HG02642 (cell line): ENCODE results near the gene GRIK1.
"Not testable (repeated sequence)": the region's sequence is repeated elsewhere in the genome, so short reads cannot be mapped to it uniquely, and the experiment has no call there.

Experiments
- ATAC-seq: cut with Tn5 transposase; IDR thresholded peaks from one replicate; pipeline ENCODE4 v1.9.1; 2021; ENCODE audit warnings: mild to moderate bottlenecking; ENCODE audit not compliant: unreplicated experiment, poor library complexity

Gene GRIK1

GRCh38 chr21:29627905-29628304 lies 311.9 kb downstream of the GRIK1 start:
- ATAC-seq: no peak

- ATAC-seq: no peak
Observed at GRCh38 chr21:29626801-29627470, 312.9 kb downstream of the GRIK1 start.

- ATAC-seq: no peak
Observed at GRCh38 chr21:29625990-29626389, 313.8 kb downstream of the GRIK1 start.

GRCh38 chr21:29624776-29625175 lies 315.0 kb downstream of the GRIK1 start:
- ATAC-seq: no peak

- ATAC-seq: no peak
Observed at GRCh38 chr21:29621525-29621924, 318.3 kb downstream of the GRIK1 start.

GRCh38 chr21:29616209-29616751 lies 323.5 kb downstream of the GRIK1 start:
- no peak for ATAC-seq

GRCh38 chr21:29613877-29614276 lies 325.9 kb downstream of the GRIK1 start:
- no peak for ATAC-seq

GRCh38 chr21:29613021-29613420 lies 326.8 kb downstream of the GRIK1 start:
- no peak for ATAC-seq

- no peak for ATAC-seq
Observed at GRCh38 chr21:29610779-29611360, 328.9 kb downstream of the GRIK1 start.

- no peak for ATAC-seq
Observed at GRCh38 chr21:29606613-29607012, 333.2 kb downstream of the GRIK1 start.

- not testable (repeated sequence) for ATAC-seq
Observed at GRCh38 chr21:29605219-29605618, 334.6 kb downstream of the GRIK1 start.

- no peak for ATAC-seq
Observed at GRCh38 chr21:29604076-29604475, 335.7 kb downstream of the GRIK1 start.

- ATAC-seq: no peak
Observed at GRCh38 chr21:29601047-29601446, 338.7 kb downstream of the GRIK1 start.

GRCh38 chr21:29586696-29587095 lies 353.1 kb downstream of the GRIK1 start:
- ATAC-seq: no peak

- no peak for ATAC-seq
Observed at GRCh38 chr21:29585462-29585861, 354.3 kb downstream of the GRIK1 start.

- no peak for ATAC-seq
Observed at GRCh38 chr21:29583424-29583924, 356.3 kb downstream of the GRIK1 start.

GRCh38 chr21:29582855-29583254 lies 356.9 kb downstream of the GRIK1 start:
- ATAC-seq: no peak

GRCh38 chr21:29581393-29581792 lies 358.4 kb downstream of the GRIK1 start:
- no peak for ATAC-seq

GRCh38 chr21:29580732-29581285 lies 359.0 kb downstream of the GRIK1 start:
- no peak for ATAC-seq

GRCh38 chr21:29578306-29578705 lies 361.5 kb downstream of the GRIK1 start:
- ATAC-seq: no peak

- no peak for ATAC-seq
Observed at GRCh38 chr21:29571949-29572348, 367.8 kb downstream of the GRIK1 start.
